HepG2 (cell line): ENCODE measurements around the gene ASIC2. TPM values are rescaled to one million over a fixed set of nuclear protein-coding genes. Genes with fewer than 3 reads are reported as not detected.

ENCODE experiments used
- ATAC-seq: fragments of 200-7000 bp; cut with Tn5 transposase; 3 replicates; pipeline ENCODE4 v1.9.1; 2020; ENCODE audit warnings: mild to moderate bottlenecking, moderate library complexity
- BruUV-seq: library from RNA; stranded (reverse); fragments of 400-500 nt; replicated peaks from 2 replicates; lab custom pipeline; 2021; lab: Mats Ljungman, UMichigan
- CTCF ChIA-PET: fragments of 300-600 bp; formaldehyde crosslinking; extraction: SDS; loops from one replicate; lab custom pipeline; 2021; ENCODE audit warnings: low total read pairs, inconsistent platforms, low intra/inter-chr PET ratio; lab: Yijun Ruan, JAX
- POLR2A ChIA-PET: fragments of 350-600 bp; sonication (Branson Sonifier 250); formaldehyde crosslinking; loops from one replicate; lab custom pipeline; 2020; ENCODE audit warnings: antibody characterized with exemption, inconsistent platforms; lab: Yijun Ruan, JAX
- DNase-seq: peaks from one replicate; pipeline ENCODE4 v3.0.0-alpha.2; 2015; ENCODE audit warnings: low spot score
- FAIRE-seq: peaks from 3 replicates; lab custom pipeline; 2011; peaks lifted over from hg19 to GRCh38; lab: Jason Lieb, UNC
- H2AFZ ChIP-seq: one replicate; pipeline ENCODE4 v1.6.1; 2011; ENCODE audit warnings: low read length, inconsistent platforms
- H3K27ac ChIP-seq: fragments of 300-600 bp; 3 replicates; pipeline ENCODE4 v1.8.0; 2011; ENCODE audit warnings: mixed run types, mild to moderate bottlenecking, mixed read lengths, low read length, inconsistent platforms; ENCODE audit not compliant: insufficient read depth; ENCODE audit errors: extremely low read length
- H3K27me3 ChIP-seq, 2 experiments: fragments of 200-600 bp in 1 of 2; 2 replicates in 1 of 2; 3 replicates in 1 of 2; pipeline versions ENCODE4 v1.6.0 to v1.8.0; 2011; ENCODE audit warnings: low read length in 2 of 2, mild to moderate bottlenecking in 2 of 2, moderate library complexity in 2 of 2, inconsistent platforms in 1 of 2; ENCODE audit not compliant: insufficient read depth in 2 of 2, control insufficient read depth in 1 of 2
- H3K36me3 ChIP-seq, 2 experiments: fragments of 200-600 bp in 1 of 2; replicated peaks in 1 of 2; 2 replicates in 1 of 2; 3 replicates in 1 of 2; pipeline versions ENCODE4 v1.5.1 to v1.8.0; 2011; ENCODE audit warnings: low read length in 2 of 2, inconsistent platforms in 1 of 2; ENCODE audit not compliant: insufficient read depth in 2 of 2, control insufficient read depth in 1 of 2
- H3K4me1 ChIP-seq: 2 replicates; pipeline ENCODE4 v1.5.1; 2012; ENCODE audit warnings: low read length, inconsistent platforms; ENCODE audit not compliant: insufficient read depth
- H3K4me2 ChIP-seq: 2 replicates; pipeline ENCODE4 v1.6.0; 2011; ENCODE audit warnings: low read depth, low read length, inconsistent platforms
- H3K4me3 ChIP-seq, 3 experiments: fragments of 200-600 bp in 1 of 3; sonication (generic), shearing (Covaris generic) in 1 of 3; replicated peaks in 1 of 3; 2 replicates each; pipeline ENCODE4 v1.5.1; 2011 to 2016; ENCODE audit warnings: low read length in 3 of 3, inconsistent platforms in 2 of 3, low read depth in 2 of 3, mild to moderate bottlenecking in 2 of 3, control low read depth in 1 of 3, mixed read lengths in 1 of 3; ENCODE audit not compliant: insufficient read depth in 1 of 3
- H3K79me2 ChIP-seq: one replicate; pipeline ENCODE4 v1.6.1; 2011; ENCODE audit warnings: low read length, inconsistent platforms; ENCODE audit not compliant: insufficient read depth
- H3K9ac ChIP-seq: 2 replicates; pipeline ENCODE4 v1.6.0; 2011; ENCODE audit warnings: mild to moderate bottlenecking, low read depth, low read length, inconsistent platforms; ENCODE audit not compliant: insufficient read depth
- H3K9me3 ChIP-seq: 2 replicates; pipeline ENCODE4 v1.5.1; 2012; ENCODE audit warnings: mild to moderate bottlenecking, low read length
- H4K20me1 ChIP-seq: 2 replicates; pipeline ENCODE4 v1.6.0; 2011; ENCODE audit warnings: inconsistent platforms, mild to moderate bottlenecking, low read length, moderate library complexity; ENCODE audit not compliant: insufficient read depth
- BRCA1 ChIP-seq: sonication (generic); formaldehyde crosslinking; IDR thresholded peaks from 2 replicates; pipeline ENCODE4 v1.4.0; 2020; ENCODE audit warnings: missing genetic modification reagents
- CENPX ChIP-seq: sonication (generic); formaldehyde crosslinking; IDR thresholded peaks from 2 replicates; pipeline ENCODE4 v1.9.0; 2021; ENCODE audit warnings: mild to moderate bottlenecking, missing genetic modification reagents, moderate library complexity
- CERS6 ChIP-seq: sonication (generic); formaldehyde crosslinking; IDR thresholded peaks from 2 replicates; pipeline ENCODE4 v1.5.0; 2020; ENCODE audit warnings: missing genetic modification reagents
- DDIT3 ChIP-seq: sonication (generic); formaldehyde crosslinking; IDR thresholded peaks from 2 replicates; pipeline ENCODE4 v1.4.0; 2020; ENCODE audit warnings: mild to moderate bottlenecking, missing genetic modification reagents
- ELF4 ChIP-seq: sonication (generic); formaldehyde crosslinking; IDR thresholded peaks from 2 replicates; pipeline ENCODE4 v1.5.0; 2020; ENCODE audit warnings: missing genetic modification reagents, mild to moderate bottlenecking, moderate library complexity, borderline replicate concordance
- HBP1 ChIP-seq: IDR thresholded peaks from 2 replicates; pipeline ENCODE4 v1.6.1; 2016; ENCODE audit warnings: low read depth, control low read depth
- HMG20B ChIP-seq: conservative IDR thresholded peaks from 2 replicates; pipeline ENCODE4 v1.6.1; 2016; ENCODE audit warnings: missing genetic modification reagents, missing compliant biosample characterization
- MZF1 ChIP-seq: sonication (generic); formaldehyde crosslinking; IDR thresholded peaks from 2 replicates; pipeline ENCODE4 v1.8.1; 2023; ENCODE audit warnings: mild to moderate bottlenecking, missing genetic modification reagents, borderline replicate concordance
- PRDM4 ChIP-seq: sonication (generic); formaldehyde crosslinking; IDR thresholded peaks from 2 replicates; pipeline ENCODE4 v1.9.0; 2021; ENCODE audit warnings: missing genetic modification reagents, borderline replicate concordance
- SIX1 ChIP-seq: sonication (generic); formaldehyde crosslinking; IDR thresholded peaks from 2 replicates; pipeline ENCODE4 v1.4.0; 2020; ENCODE audit warnings: missing genetic modification reagents, borderline replicate concordance
- SP1 ChIP-seq, 2 experiments: fragments of 450-650 bp in 1 of 2; sonication (generic) in 1 of 2; formaldehyde crosslinking in 1 of 2; IDR thresholded peaks; 2 replicates each; pipeline versions ENCODE4 v1.4.0 to v1.6.1; 2016 to 2020; ENCODE audit warnings: missing genetic modification reagents in 1 of 2
- TBX3 ChIP-seq: fragments of 450-650 bp; IDR thresholded peaks from 2 replicates; pipeline ENCODE4 v1.6.1; 2017; ENCODE audit warnings: antibody characterized with exemption, mild to moderate bottlenecking, inconsistent platforms, borderline replicate concordance
- ZC3H13 ChIP-seq: sonication (generic); formaldehyde crosslinking; IDR thresholded peaks from 2 replicates; pipeline ENCODE4 v1.8.1; 2023; ENCODE audit warnings: mild to moderate bottlenecking, missing genetic modification reagents, moderate library complexity
- ZNF225 ChIP-seq: sonication (generic); formaldehyde crosslinking; IDR thresholded peaks from 2 replicates; pipeline ENCODE4 v1.4.0; 2020; ENCODE audit warnings: mild to moderate bottlenecking, missing genetic modification reagents
- ZNF572 ChIP-seq: sonication (generic); formaldehyde crosslinking; IDR thresholded peaks from 2 replicates; pipeline ENCODE4 v1.5.1; 2020; ENCODE audit warnings: mild to moderate bottlenecking, missing genetic modification reagents
- ZNF605 ChIP-seq: sonication (generic); formaldehyde crosslinking; IDR thresholded peaks from 2 replicates; pipeline ENCODE4 v1.8.0; 2022; ENCODE audit warnings: mild to moderate bottlenecking, missing genetic modification reagents
- ZNF615 ChIP-seq: sonication (generic); formaldehyde crosslinking; IDR thresholded peaks from 2 replicates; pipeline ENCODE4 v1.5.0; 2020; ENCODE audit warnings: mild to moderate bottlenecking, missing genetic modification reagents, borderline replicate concordance
- ZNF7 ChIP-seq: IDR thresholded peaks from 2 replicates; pipeline ENCODE4 v1.6.1; 2016; ENCODE audit warnings: missing biosample characterization, missing genetic modification reagents
- WGBS: methylation state at CpG from one replicate; pipeline ENCODE4 v1.1.6; 2017; ENCODE audit warnings: low lambda C conversion rate; 5-methylcytosine and 5-hydroxymethylcytosine counted together
- in situ Hi-C: cut with HindIII; loops from 2 replicates; pipeline ENCODE4 v1.10.0; 2017; ENCODE audit warnings: low pct_unique_long_range_greater_than_20kb; ENCODE audit not compliant: extremely low pct_ligation_motif_present
- intact Hi-C: fragments of 100-400 bp; cut with micrococcal nuclease; formaldehyde crosslinking; loops from one replicate; pipeline ENCODE4 v1.10.0; 2022; ENCODE audit not compliant: unreplicated experiment
- polyA plus RNA-seq, 8 experiments: library from polyadenylated mRNA; depleted of rRNA in 3 of 8; stranded (reverse) in 7 of 8; unstranded in 1 of 8; fragments of >200 nt; fragmentation: Illumina TruSeq in 4 of 8; extraction: Trizol in 4 of 8; gene quantifications; 2 replicates each; pipeline versions ENCODE4 v1.2.1 to v1.2.3, GENCODE V29; 2011 to 2016; ENCODE audit warnings: low read depth in 4 of 8, missing spikeins in 1 of 8, mixed read lengths in 1 of 8; ENCODE audit not compliant: insufficient read depth in 1 of 8
- total RNA-seq, 5 experiments: library from RNA; depleted of rRNA; stranded (reverse); fragments of >200 nt; fragmentation: Illumina TruSeq; extraction: Trizol; gene quantifications; 2 replicates each; pipeline ENCODE4 v1.2.3, GENCODE V29; 2016; ENCODE audit warnings: low read depth in 1 of 5

ASIC2 gene
- total and polyA plus RNA-seq, 2 of the 13 experiments (the other 11 are each of a cell fraction or from before 2014, with no cell fraction given): not detected

- Histone ChIP-seq H3K36me3 (no peaks in the 10 kb centered on the region), H2AFZ (no peak overlapping the region), H3K27ac (no peak overlapping the region), H4K20me1 (0 out of 2 replicates have a peak, but pooled peaks cover 2% of the 10 kb centered on the region), H3K27me3 (peaks cover 1 to 11% of the 10 kb centered on the region in 2 experiments; a peak in 2 of 5 replicates), H3K79me2 (no peaks in the 10 kb centered on the region), H3K9me3 (no peaks in the 10 kb centered on the region), H3K4me3 (no peak overlapping the region), H3K9ac (no peak overlapping the region), H3K4me1 (no peaks in the 10 kb centered on the region), H3K4me2 (no peak overlapping the region)
- BruUV-seq: no TSS peak
- 0% methylated on average over 6 of the region's 6 CpGs for WGBS
- POLR2A ChIA-PET: no interaction called here
- in situ Hi-C loops: no loop called here
- no peak for TF ChIP-seq HMG20B (CRISPR knock-in tag)
- TF ChIP-seq TBX3: no peak
- TF ChIP-seq PRDM4: no peak
- no peak for TF ChIP-seq SP1 (IDR thresholded peaks at IDR 0.05)
- TF ChIP-seq SP1 (CRISPR knock-in tag; IDR thresholded peaks at IDR 0.05): no peak
- TF ChIP-seq BRCA1: no peak
- no peak for TF ChIP-seq ZNF605 (CRISPR knock-in tag)
- no peak for TF ChIP-seq ZNF572 (CRISPR knock-in tag)
- no peak for TF ChIP-seq DDIT3 (CRISPR knock-in tag)
- no peak for TF ChIP-seq CENPX
- TF ChIP-seq SIX1 (CRISPR knock-in tag): no peak
- no peak for TF ChIP-seq CERS6 (CRISPR knock-in tag)
- no peak for TF ChIP-seq HBP1
- no peak for TF ChIP-seq ZNF7
- TF ChIP-seq ZNF615: no peak
- TF ChIP-seq ELF4 (CRISPR knock-in tag): no peak
- no peak for TF ChIP-seq MZF1 (CRISPR knock-in tag)
- TF ChIP-seq ZNF225: no peak
- TF ChIP-seq ZC3H13: no peak
- ATAC-seq (no peak), DNase-seq (no peak), FAIRE-seq (no peak)
- intact Hi-C loops: no loop called here
- CTCF ChIA-PET: no interaction called here
These were observed 25.8 kb downstream of the ASIC2 start for GRCh38 chr17:33267271-33267790.
